Measurements from ENCODE around the gene IFITM2. TPM values are rescaled to one million over a fixed set of nuclear protein-coding genes. Genes with fewer than 3 reads are reported as not detected.

Gene IFITM2
- total RNA-seq, 2 donors from 2014 or later, result 262 to 367 TPM

- 89 to 91% methylated on average over 8 to 21 of the region's 21 CpGs for WGBS, 2 experiments (ENCODE audit: insufficient coverage in 1 of 2, insufficient read length in 1 of 2)
- no peaks in the 10 kb centered on the region for H3K9me3 Mint-ChIP-seq
- Histone ChIP-seq H3K36me3 (ENCODE audit: control insufficient read depth, insufficient read depth, low read length) (no peaks in the 10 kb centered on the region), H3K27me3 (ENCODE audit: control insufficient read depth, insufficient read depth, low read length, poor library complexity, severe bottlenecking) (peaks cover 46% of the 10 kb centered on the region), H3K27ac (ENCODE audit: low read depth, low read length) (no peak within 1 kb of the TSS), H3K4me3 (ENCODE audit: low read length) (no peak within 1 kb of the TSS), H3K4me1 (ENCODE audit: control insufficient read depth, insufficient read depth, low read length) (no peaks in the 10 kb centered on the region), H3K9ac (ENCODE audit: extremely low read depth, low read length, poor library complexity, severe bottlenecking) (no peak within 1 kb of the TSS), H3K9me3 (ENCODE audit: control insufficient read depth, low read length) (no peaks in the 10 kb centered on the region)
- H3K27me3 Mint-ChIP-seq (ENCODE audit: insufficient read depth), result peaks cover 46% of the 10 kb centered on the region
- H3K4me3 Mint-ChIP-seq, result no peak within 1 kb of the TSS
- H3K27ac Mint-ChIP-seq, result no peak within 1 kb of the TSS
- DNase-seq, result peak; percentile 35
- TF ChIP-seq, protein P1, sequence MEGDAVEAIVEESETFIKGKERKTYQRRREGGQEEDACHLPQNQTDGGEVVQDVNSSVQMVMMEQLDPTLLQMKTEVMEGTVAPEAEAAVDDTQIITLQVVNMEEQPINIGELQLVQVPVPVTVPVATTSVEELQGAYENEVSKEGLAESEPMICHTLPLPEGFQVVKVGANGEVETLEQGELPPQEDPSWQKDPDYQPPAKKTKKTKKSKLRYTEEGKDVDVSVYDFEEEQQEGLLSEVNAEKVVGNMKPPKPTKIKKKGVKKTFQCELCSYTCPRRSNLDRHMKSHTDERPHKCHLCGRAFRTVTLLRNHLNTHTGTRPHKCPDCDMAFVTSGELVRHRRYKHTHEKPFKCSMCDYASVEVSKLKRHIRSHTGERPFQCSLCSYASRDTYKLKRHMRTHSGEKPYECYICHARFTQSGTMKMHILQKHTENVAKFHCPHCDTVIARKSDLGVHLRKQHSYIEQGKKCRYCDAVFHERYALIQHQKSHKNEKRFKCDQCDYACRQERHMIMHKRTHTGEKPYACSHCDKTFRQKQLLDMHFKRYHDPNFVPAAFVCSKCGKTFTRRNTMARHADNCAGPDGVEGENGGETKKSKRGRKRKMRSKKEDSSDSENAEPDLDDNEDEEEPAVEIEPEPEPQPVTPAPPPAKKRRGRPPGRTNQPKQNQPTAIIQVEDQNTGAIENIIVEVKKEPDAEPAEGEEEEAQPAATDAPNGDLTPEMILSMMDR (conservative IDR thresholded peaks at IDR 0.05), result no peak
- no peaks in the 10 kb centered on the region for H3K4me1 Mint-ChIP-seq
- H3K36me3 Mint-ChIP-seq (ENCODE audit: low read depth), result no peaks in the 10 kb centered on the region
Observed at GRCh38 chr11:278001-278951, 29.3 kb upstream of the IFITM2 start, which contains the start of gene NLRP6. Gene NLRP6, plus strand, starts transcription at chr11:278407. Its CDS starts 163 bp downstream, at chr11:278570.

DNA sequence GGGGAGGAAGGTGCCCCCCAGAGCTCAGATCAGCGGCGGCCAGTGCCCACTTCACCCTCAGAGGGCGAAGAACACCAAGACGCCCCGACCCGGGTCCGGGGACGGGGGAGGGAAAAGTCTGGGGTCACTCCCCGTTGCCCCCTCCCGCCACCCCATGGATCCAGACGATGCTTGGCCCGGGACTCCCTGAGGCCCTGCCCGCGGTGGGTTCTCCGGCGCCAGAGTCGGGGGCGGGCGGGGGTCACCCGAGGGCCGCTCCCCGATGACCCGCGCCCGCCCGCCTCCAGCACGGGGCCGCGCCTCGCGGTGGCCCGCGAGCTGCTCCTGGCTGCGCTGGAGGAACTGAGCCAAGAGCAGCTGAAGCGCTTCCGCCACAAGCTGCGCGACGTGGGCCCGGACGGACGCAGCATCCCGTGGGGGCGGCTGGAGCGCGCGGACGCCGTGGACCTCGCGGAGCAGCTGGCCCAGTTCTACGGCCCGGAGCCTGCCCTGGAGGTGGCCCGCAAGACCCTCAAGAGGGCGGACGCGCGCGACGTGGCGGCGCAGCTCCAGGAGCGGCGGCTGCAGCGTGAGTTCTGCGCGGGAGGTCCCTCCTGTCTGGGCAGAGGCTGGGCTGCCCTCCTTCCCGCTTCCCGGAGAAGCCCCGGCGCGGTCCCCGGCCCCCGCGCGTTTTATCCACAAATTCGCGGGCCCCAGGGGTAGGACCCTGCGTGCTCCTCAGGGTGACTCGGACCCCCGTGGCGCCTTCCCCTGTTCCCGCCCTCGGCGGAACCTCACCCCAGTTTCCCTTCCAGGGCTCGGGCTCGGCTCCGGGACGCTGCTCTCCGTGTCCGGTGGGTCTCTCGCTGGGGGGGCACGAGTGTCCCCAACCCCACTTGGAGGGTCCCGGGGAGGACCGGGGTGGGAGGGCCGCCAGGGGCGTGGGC lies 28.3 kb upstream of the IFITM2 start:
- DNase-seq, result peak; percentile 40
- Histone ChIP-seq H3K4me1 (ENCODE audit: control insufficient read depth, insufficient read depth, low read length) (no peaks in the 10 kb centered on the region), H3K9me3 (ENCODE audit: control insufficient read depth, low read length) (no peaks in the 10 kb centered on the region), H3K4me3 (ENCODE audit: low read length) (no peak overlapping the region), H3K27ac (ENCODE audit: low read depth, low read length) (no peak overlapping the region), H3K9ac (ENCODE audit: extremely low read depth, low read length, poor library complexity, severe bottlenecking) (no peak overlapping the region), H3K27me3 (ENCODE audit: control insufficient read depth, insufficient read depth, low read length, poor library complexity, severe bottlenecking) (peaks cover 46% of the 10 kb centered on the region), H3K36me3 (ENCODE audit: control insufficient read depth, insufficient read depth, low read length) (no peaks in the 10 kb centered on the region)
- no peaks in the 10 kb centered on the region for H3K4me1 Mint-ChIP-seq
- H3K4me3 Mint-ChIP-seq, result no peak overlapping the region
- H3K27me3 Mint-ChIP-seq (ENCODE audit: insufficient read depth), result peaks cover 50% of the 10 kb centered on the region
- 75 to 87% methylated on average over 42 to 97 of the region's 97 CpGs for WGBS, 2 experiments (ENCODE audit: insufficient coverage in 1 of 2, insufficient read length in 1 of 2)
- no peaks in the 10 kb centered on the region for H3K9me3 Mint-ChIP-seq
- TF ChIP-seq, protein P1 (conservative IDR thresholded peaks at IDR 0.05), result no peak
- H3K36me3 Mint-ChIP-seq (ENCODE audit: low read depth), result no peaks in the 10 kb centered on the region
- H3K27ac Mint-ChIP-seq, result no peak overlapping the region

GRCh38 chr11:279966-280705 lies 27.5 kb upstream of the IFITM2 start:
- H3K9me3 Mint-ChIP-seq, result no peaks in the 10 kb centered on the region
- WGBS, 2 experiments (ENCODE audit: insufficient coverage in 1 of 2, insufficient read length in 1 of 2), result 11 to 32% methylated on average over 36 to 85 of the region's 85 CpGs

More at GRCh38 chr11:279966-280705, 27.5 kb upstream of the IFITM2 start:
- H3K4me3 ChIP-seq (ENCODE audit: low read length), result no peak overlapping the region
- H3K27ac ChIP-seq (ENCODE audit: low read depth, low read length), result no peak overlapping the region
- Mint-ChIP-seq H3K27ac (no peak overlapping the region), H3K27me3 (ENCODE audit: insufficient read depth) (peaks cover 52% of the 10 kb centered on the region), H3K36me3 (ENCODE audit: low read depth) (no peaks in the 10 kb centered on the region), H3K4me1 (no peaks in the 10 kb centered on the region), H3K4me3 (no peak overlapping the region)
- DNase-seq, result peak; percentile 42
- peaks cover 46% of the 10 kb centered on the region for H3K27me3 ChIP-seq (ENCODE audit: control insufficient read depth, insufficient read depth, low read length, poor library complexity, severe bottlenecking)
- no peak overlapping the region for H3K9ac ChIP-seq (ENCODE audit: extremely low read depth, low read length, poor library complexity, severe bottlenecking)
- TF ChIP-seq, protein P1 (conservative IDR thresholded peaks at IDR 0.05), result no peak
- no peaks in the 10 kb centered on the region for H3K36me3 ChIP-seq (ENCODE audit: control insufficient read depth, insufficient read depth, low read length)
- no peaks in the 10 kb centered on the region for H3K4me1 ChIP-seq (ENCODE audit: control insufficient read depth, insufficient read depth, low read length)
- H3K9me3 ChIP-seq (ENCODE audit: control insufficient read depth, low read length), result no peaks in the 10 kb centered on the region
